HCT116 (cell line): ENCODE results near the gene RENBP. TPM values are rescaled to one million over a fixed set of nuclear protein-coding genes. Genes with fewer than 3 reads are reported as not detected.

ENCODE experiments used
- ATAC-seq: fragments of 200-7000 bp; cut with Tn5 transposase; 2 replicates; pipeline ENCODE4 v1.9.1; 2020; ENCODE audit warnings: mild to moderate bottlenecking, moderate library complexity
- BruUV-seq: library from RNA; stranded (reverse); fragments of 400-500 nt; replicated peaks from 2 replicates; lab custom pipeline; 2021; lab: Mats Ljungman, UMichigan
- CTCF ChIA-PET: fragments of 300-600 bp; sonication (Branson Sonifier 250); formaldehyde crosslinking; loops from one replicate; lab custom pipeline; 2021; ENCODE audit warnings: antibody characterized with exemption; lab: Charles Lee
- POLR2A ChIA-PET: fragments of 300-600, 350-600 bp; sonication (Branson Sonifier 250); formaldehyde crosslinking; loops from one replicate; lab custom pipeline; 2021; ENCODE audit warnings: antibody characterized with exemption; lab: Charles Lee
- RAD21 ChIA-PET, 2 experiments: fragments of 300-600 bp; sonication (Branson Sonifier 250); formaldehyde crosslinking; loops; one replicate each; lab custom pipeline; 2023; ENCODE audit warnings: low total read pairs in 2 of 2; ENCODE audit not compliant: uncharacterized antibody in 2 of 2, unreplicated experiment in 2 of 2, low non-redundant PET in 1 of 2; lab: Charles Lee
- DNase-seq: peaks from one replicate; pipeline ENCODE4 v3.0.0-alpha.2; 2010; ENCODE audit warnings: low read depth, low spot score
- H2AFZ ChIP-seq: fragments of 200-600 bp; shearing (Covaris generic), sonication (generic); 2 replicates; pipeline ENCODE4 v1.6.1; 2017; ENCODE audit warnings: low read depth, mixed run types, mixed read lengths, antibody characterized with exemption, low read length; ENCODE audit not compliant: poor library complexity, severe bottlenecking
- H3K27ac ChIP-seq: 2 replicates; pipeline ENCODE4 v1.5.1; 2012; ENCODE audit warnings: low read depth, low read length
- H3K27me3 ChIP-seq: fragments of 200-600 bp; sonication (generic); 2 replicates; pipeline ENCODE4 v1.6.1; 2016; ENCODE audit warnings: mixed run types, low read length, mixed read lengths; ENCODE audit not compliant: insufficient read depth
- H3K36me3 ChIP-seq, 2 experiments: fragments of 200-500 bp in 1 of 2; fragments of 200-600 bp in 1 of 2; sonication (Bioruptor generic) in 1 of 2; sonication (generic) in 1 of 2; 2 replicates each; pipeline versions ENCODE4 v1.5.1 to v1.6.1; 2014 to 2016; ENCODE audit warnings: low read length in 2 of 2, inconsistent platforms in 1 of 2, mixed read lengths in 1 of 2, mixed run types in 1 of 2; ENCODE audit not compliant: insufficient read depth in 2 of 2, control insufficient read depth in 1 of 2
- H3K4me1 ChIP-seq, 2 experiments: fragments of 200-600 bp in 1 of 2; sonication (generic) in 1 of 2; 2 replicates each; pipeline versions ENCODE4 v1.5.1 to v1.6.1; 2012 to 2017; ENCODE audit warnings: low read length in 2 of 2, inconsistent platforms in 1 of 2, mild to moderate bottlenecking in 1 of 2, mixed read lengths in 1 of 2, mixed run types in 1 of 2, moderate library complexity in 1 of 2; ENCODE audit not compliant: insufficient read depth in 2 of 2, control insufficient read depth in 1 of 2
- H3K4me2 ChIP-seq: fragments of 200-600 bp; sonication (generic); 2 replicates; pipeline ENCODE4 v1.6.1; 2017; ENCODE audit warnings: mixed run types, low read length, mixed read lengths
- H3K4me3 ChIP-seq, 2 experiments: fragments of 200-600 bp in 1 of 2; sonication (generic) in 1 of 2; replicated peaks in 1 of 2; 2 replicates each; pipeline ENCODE4 v1.5.1; 2011 to 2016; ENCODE audit warnings: low read length in 2 of 2, control low read depth in 1 of 2, low read depth in 1 of 2, mild to moderate bottlenecking in 1 of 2, mixed read lengths in 1 of 2, mixed run types in 1 of 2
- H3K79me2 ChIP-seq: fragments of 200-600 bp; sonication (generic); 2 replicates; pipeline ENCODE4 v1.6.1; 2017; ENCODE audit warnings: mild to moderate bottlenecking, mixed run types, low read length, moderate library complexity, mixed read lengths; ENCODE audit not compliant: insufficient read depth
- H3K9ac ChIP-seq: fragments of 200-600 bp; sonication (generic); 2 replicates; pipeline ENCODE4 v1.6.1; 2016; ENCODE audit warnings: low read length, mixed read lengths
- H3K9me2 ChIP-seq: fragments of 200-600 bp; sonication (generic), shearing (Covaris generic); 2 replicates; pipeline ENCODE4 v1.6.1; 2017; ENCODE audit warnings: mixed run types, mild to moderate bottlenecking, moderate library complexity; ENCODE audit not compliant: insufficient read depth
- H3K9me3 ChIP-seq, 2 experiments: fragments of 200-500 bp in 1 of 2; fragments of 200-600 bp in 1 of 2; sonication (Bioruptor generic) in 1 of 2; sonication (generic) in 1 of 2; 2 replicates each; pipeline ENCODE4 v1.6.1; 2014 to 2017; ENCODE audit warnings: low read length in 2 of 2, mixed read lengths in 2 of 2, inconsistent platforms in 1 of 2, low read depth in 1 of 2, mild to moderate bottlenecking in 1 of 2, mixed run types in 1 of 2, moderate library complexity in 1 of 2; ENCODE audit not compliant: control insufficient read depth in 1 of 2, insufficient read depth in 1 of 2
- H4K20me1 ChIP-seq: fragments of 200-600 bp; sonication (generic), shearing (Covaris generic); 2 replicates; pipeline ENCODE4 v1.6.1; 2017; ENCODE audit warnings: mixed run types, mild to moderate bottlenecking, moderate library complexity; ENCODE audit not compliant: insufficient read depth
- CBX3 ChIP-seq: IDR thresholded peaks from 2 replicates; pipeline ENCODE4 v1.6.1; 2012; ENCODE audit warnings: low read depth
- EGR1 ChIP-seq: IDR thresholded peaks from 2 replicates; pipeline ENCODE4 v1.6.1; 2012; ENCODE audit warnings: low read depth
- ELF1 ChIP-seq: IDR thresholded peaks from 2 replicates; pipeline ENCODE4 v1.6.1; 2012; ENCODE audit warnings: low read depth, borderline replicate concordance
- EZH2 ChIP-seq: fragments of 200-600 bp; sonication (generic); IDR thresholded peaks from 2 replicates; pipeline ENCODE4 v1.6.1; 2017; ENCODE audit warnings: antibody characterized with exemption, mixed run types
- JUND ChIP-seq: IDR thresholded peaks from 2 replicates; pipeline ENCODE4 v1.6.1; 2012
- POLR2AphosphoS5 ChIP-seq: IDR thresholded peaks from 2 replicates; pipeline ENCODE4 v1.6.1; 2011; ENCODE audit warnings: mild to moderate bottlenecking, low read depth, low read length, moderate library complexity
- RAD21 ChIP-seq: IDR thresholded peaks from 2 replicates; pipeline ENCODE4 v1.6.1; 2012; ENCODE audit warnings: low read depth, mild to moderate bottlenecking
- SIN3A ChIP-seq: IDR thresholded peaks from 2 replicates; pipeline ENCODE4 v1.6.1; 2012; ENCODE audit warnings: low read depth
- SRF ChIP-seq: IDR thresholded peaks from 2 replicates; pipeline ENCODE4 v1.6.1; 2012; ENCODE audit warnings: low read depth
- ZFX ChIP-seq: fragments of 450-650 bp; IDR thresholded peaks from 2 replicates; pipeline ENCODE4 v1.6.1; 2017
- intact Hi-C: fragments of 100-400 bp; cut with micrococcal nuclease; formaldehyde crosslinking; loops from 2 replicates; pipeline ENCODE4 v1.10.0; 2022
- total RNA-seq: library from RNA; stranded (reverse); gene quantifications from one replicate; pipeline ENCODE4 v1.2.1, GENCODE V29; 2021; ENCODE audit not compliant: unreplicated experiment
- TF ChIP-seq, protein P1 (sequence below): IDR thresholded peaks from 2 replicates; pipeline ENCODE4 v1.6.1; 2012
- TF ChIP-seq, protein P2 (sequence below): IDR thresholded peaks from 2 replicates; pipeline ENCODE4 v1.6.1; 2012; ENCODE audit warnings: low read depth

The RENBP gene
- total RNA-seq, 1 experiment from 2014 or later, result 1.3 TPM

DNA sequence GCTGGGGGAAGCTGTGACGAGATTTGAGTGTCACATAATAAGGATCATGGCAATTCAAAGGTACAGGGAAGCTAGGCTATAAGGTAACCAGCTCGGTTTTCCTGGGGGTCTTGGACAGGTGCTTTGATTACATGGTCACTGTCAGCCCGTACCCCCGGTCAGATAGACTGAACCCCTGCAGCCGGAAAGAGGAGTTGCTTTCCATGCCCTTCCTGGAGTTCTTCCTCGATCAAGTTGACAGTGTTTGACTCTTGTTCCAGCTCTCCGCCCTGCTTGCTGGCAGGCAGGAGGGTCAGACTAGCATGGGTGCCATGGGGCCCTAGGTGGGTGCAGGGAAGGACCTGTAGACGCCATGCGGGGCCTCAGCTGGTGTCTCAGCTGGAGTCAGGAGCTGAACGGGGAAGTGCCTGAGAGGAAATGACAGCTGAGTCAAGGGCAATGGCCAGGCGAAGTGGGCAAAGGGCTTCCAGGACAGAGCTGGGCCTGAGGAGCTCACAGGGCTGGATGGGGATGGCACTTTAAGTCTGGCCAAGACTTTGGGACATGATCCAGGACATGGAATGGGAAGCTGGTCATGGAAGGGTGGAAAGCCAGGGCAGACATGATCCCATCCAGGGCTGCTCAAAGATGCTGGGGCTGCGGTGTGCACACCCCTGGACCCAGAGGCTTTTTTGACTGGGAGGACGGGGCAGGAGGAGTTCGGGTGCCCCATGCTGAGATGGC, 29.7 kb upstream of the RENBP start:
- no peaks in the 10 kb centered on the region for H3K9me3 ChIP-seq
- peak overlapping the region; percentile 46 to 75 for H3K4me3 ChIP-seq
- H2AFZ ChIP-seq, result no peak overlapping the region
- H3K27me3 ChIP-seq, result no peaks in the 10 kb centered on the region
- peak overlapping the region; percentile 85 for H3K4me2 ChIP-seq
- ChIA-PET CTCF (no interaction called here), RAD21 (no interaction called here), POLR2A (interaction anchor here (0.9 kb wide), 1 partner anchor 11 kb away, joined by 3 read pairs; no protein-coding TSS in a partner anchor)
- DNase-seq (no peak), ATAC-seq (no peak)
- H3K9me2 ChIP-seq, result no peaks in the 10 kb centered on the region
- no peaks in the 10 kb centered on the region for H3K36me3 ChIP-seq
- H3K9ac ChIP-seq, result peak overlapping the region; percentile 95
- no TSS peak for BruUV-seq
- peaks cover 29% of the 10 kb centered on the region for H3K79me2 ChIP-seq
- no peaks in the 10 kb centered on the region for H4K20me1 ChIP-seq
- peaks cover 9 to 23% of the 10 kb centered on the region in 2 experiments for H3K4me1 ChIP-seq
- intact Hi-C loops, result loop anchor here (10.0 kb wide), 1 partner anchor 421 kb away; the partner anchor contains the start of gene RPL10
- H3K27ac ChIP-seq, result peak overlapping the region; percentile 90
- TF ChIP-seq EZH2, result no peak
- TF ChIP-seq POLR2AphosphoS5, result no peak
- no peak for TF ChIP-seq SIN3A
- TF ChIP-seq EGR1, result no peak
- TF ChIP-seq SRF, result no peak
- TF ChIP-seq, protein P1, sequence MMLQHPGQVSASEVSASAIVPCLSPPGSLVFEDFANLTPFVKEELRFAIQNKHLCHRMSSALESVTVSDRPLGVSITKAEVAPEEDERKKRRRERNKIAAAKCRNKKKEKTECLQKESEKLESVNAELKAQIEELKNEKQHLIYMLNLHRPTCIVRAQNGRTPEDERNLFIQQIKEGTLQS, result no peak
- TF ChIP-seq RAD21, result no peak
- TF ChIP-seq, protein P2, sequence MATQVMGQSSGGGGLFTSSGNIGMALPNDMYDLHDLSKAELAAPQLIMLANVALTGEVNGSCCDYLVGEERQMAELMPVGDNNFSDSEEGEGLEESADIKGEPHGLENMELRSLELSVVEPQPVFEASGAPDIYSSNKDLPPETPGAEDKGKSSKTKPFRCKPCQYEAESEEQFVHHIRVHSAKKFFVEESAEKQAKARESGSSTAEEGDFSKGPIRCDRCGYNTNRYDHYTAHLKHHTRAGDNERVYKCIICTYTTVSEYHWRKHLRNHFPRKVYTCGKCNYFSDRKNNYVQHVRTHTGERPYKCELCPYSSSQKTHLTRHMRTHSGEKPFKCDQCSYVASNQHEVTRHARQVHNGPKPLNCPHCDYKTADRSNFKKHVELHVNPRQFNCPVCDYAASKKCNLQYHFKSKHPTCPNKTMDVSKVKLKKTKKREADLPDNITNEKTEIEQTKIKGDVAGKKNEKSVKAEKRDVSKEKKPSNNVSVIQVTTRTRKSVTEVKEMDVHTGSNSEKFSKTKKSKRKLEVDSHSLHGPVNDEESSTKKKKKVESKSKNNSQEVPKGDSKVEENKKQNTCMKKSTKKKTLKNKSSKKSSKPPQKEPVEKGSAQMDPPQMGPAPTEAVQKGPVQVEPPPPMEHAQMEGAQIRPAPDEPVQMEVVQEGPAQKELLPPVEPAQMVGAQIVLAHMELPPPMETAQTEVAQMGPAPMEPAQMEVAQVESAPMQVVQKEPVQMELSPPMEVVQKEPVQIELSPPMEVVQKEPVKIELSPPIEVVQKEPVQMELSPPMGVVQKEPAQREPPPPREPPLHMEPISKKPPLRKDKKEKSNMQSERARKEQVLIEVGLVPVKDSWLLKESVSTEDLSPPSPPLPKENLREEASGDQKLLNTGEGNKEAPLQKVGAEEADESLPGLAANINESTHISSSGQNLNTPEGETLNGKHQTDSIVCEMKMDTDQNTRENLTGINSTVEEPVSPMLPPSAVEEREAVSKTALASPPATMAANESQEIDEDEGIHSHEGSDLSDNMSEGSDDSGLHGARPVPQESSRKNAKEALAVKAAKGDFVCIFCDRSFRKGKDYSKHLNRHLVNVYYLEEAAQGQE, result no peak
- no peak for TF ChIP-seq ZFX
- TF ChIP-seq ELF1, result no peak
- TF ChIP-seq JUND, result no peak
- TF ChIP-seq CBX3, result no peak
